Right lobe of liver (tissue), 4 donors: Measurements from ENCODE around the gene EFCAB10.

Experiments used
- CTCF ChIP-seq, 4 donors: fragments of 200-600 bp in 3 of 4; fragments of 450-650 bp in 1 of 4; IDR thresholded peaks; one replicate each; pipeline versions ENCODE4 v1.5.1 to v1.8.0; 2016 to 2022; ENCODE audit warnings: antibody characterized with exemption in 4 of 4, mild to moderate bottlenecking in 2 of 4
- POLR2A ChIP-seq: fragments of 450-650 bp; IDR thresholded peaks from one replicate; pipeline ENCODE4 v1.6.1; 2017; ENCODE audit warnings: antibody characterized with exemption, mild to moderate bottlenecking
- donor health status: DM: no; HTN: no; CAD: no.
- donor health status: DM: no; HTN: no; CAD: no.
- donor health status: DM: no; HTN: yes; CAD: no.

DNA sequence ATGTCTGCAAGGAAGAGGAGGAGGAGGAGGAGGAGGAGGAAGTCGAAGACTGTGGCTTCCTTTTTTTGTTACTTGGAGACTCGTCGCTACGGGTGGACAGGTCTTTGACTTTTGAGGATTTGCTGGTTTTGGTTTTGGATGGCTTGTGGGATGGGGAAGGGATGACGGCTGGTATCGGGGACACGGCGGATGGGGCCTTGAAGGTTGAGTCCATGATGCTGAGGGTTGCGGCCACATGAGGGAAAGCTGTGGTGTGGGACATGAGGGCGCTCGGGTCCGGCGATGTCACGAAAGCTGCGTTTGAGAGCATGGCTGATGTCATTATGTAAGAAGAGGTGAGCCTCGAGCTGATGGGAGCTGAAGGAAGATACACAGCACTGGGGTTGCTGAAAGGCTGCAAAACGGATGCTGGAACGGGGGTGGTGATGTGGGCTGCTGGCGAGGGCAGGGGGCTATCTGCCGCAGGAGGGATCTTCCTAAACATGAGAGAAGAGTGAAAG, 33.1 kb upstream of the EFCAB10 start:
- TF ChIP-seq CTCF (IDR thresholded peaks at IDR 0.05) (no peak), POLR2A (no peak)
